Nephron progenitor cell (in vitro differentiated cells): ENCODE measurements around the gene BTBD2.

Experiments used
- DNase-seq: peaks from one replicate; pipeline ENCODE4 v3.0.0; 2021
- H3K27ac Mint-ChIP-seq: 2 replicates; pipeline ENCODE4 v1.8.0; 2021; ENCODE audit warnings: mild to moderate bottlenecking, moderate library complexity, mixed read lengths
- H3K27me3 Mint-ChIP-seq: 2 replicates; pipeline ENCODE4 v1.8.0; 2021; ENCODE audit warnings: mild to moderate bottlenecking, low read depth, mixed read lengths; ENCODE audit not compliant: poor library complexity
- H3K36me3 Mint-ChIP-seq: 2 replicates; pipeline ENCODE4 v1.8.0; 2021; ENCODE audit warnings: low read depth, mixed read lengths
- H3K4me1 Mint-ChIP-seq: 2 replicates; pipeline ENCODE4 v1.8.0; 2021; ENCODE audit warnings: mixed read lengths
- H3K4me3 Mint-ChIP-seq: 2 replicates; pipeline ENCODE4 v1.8.0; 2021; ENCODE audit warnings: mild to moderate bottlenecking, moderate library complexity, mixed read lengths
- H3K9me3 Mint-ChIP-seq: 2 replicates; pipeline ENCODE4 v1.8.0; 2021; ENCODE audit warnings: mild to moderate bottlenecking, moderate library complexity, mixed read lengths
- TF ChIP-seq, protein P1 (sequence below): fragments of 200-600 bp; sonication (generic); IDR thresholded peaks from 2 replicates; pipeline ENCODE4 v1.5.0; 2021; ENCODE audit warnings: antibody characterized with exemption

The BTBD2 gene

DNA sequence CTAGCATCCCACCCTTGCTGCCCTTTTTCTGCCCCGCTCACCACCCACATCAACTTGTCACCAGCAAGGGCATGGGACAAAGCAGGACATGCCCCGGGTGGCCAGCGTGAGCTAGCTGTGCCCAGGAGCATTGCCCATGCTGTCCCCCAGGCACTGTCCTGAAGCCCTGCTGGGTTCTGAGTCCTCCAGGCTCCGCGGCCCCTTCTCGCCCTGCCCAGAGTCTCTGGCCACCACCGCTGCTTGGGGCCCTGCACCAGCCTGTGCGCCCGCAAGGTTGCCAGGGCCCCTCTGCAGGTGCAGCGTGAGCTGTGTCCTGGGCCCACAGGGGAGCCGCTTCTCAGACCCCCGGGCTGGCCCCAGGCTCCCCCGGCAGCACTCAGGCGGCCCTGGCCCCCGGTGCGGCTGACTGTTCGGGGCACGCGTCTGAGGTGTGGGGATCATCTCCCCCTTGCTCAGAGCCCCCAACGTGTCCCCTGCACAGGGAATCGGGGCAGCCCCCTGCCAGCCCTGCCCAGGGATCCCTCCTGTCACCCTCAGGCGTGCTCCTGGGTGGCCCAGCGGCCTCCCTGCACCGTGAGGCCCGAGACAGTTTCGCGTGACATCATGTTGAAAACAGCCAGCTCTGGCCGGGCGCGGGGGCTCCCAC, 70.5 kb downstream of the BTBD2 start:
- peaks cover 20% of the 10 kb centered on the region for H3K36me3 Mint-ChIP-seq
- no peak for DNase-seq

DNA sequence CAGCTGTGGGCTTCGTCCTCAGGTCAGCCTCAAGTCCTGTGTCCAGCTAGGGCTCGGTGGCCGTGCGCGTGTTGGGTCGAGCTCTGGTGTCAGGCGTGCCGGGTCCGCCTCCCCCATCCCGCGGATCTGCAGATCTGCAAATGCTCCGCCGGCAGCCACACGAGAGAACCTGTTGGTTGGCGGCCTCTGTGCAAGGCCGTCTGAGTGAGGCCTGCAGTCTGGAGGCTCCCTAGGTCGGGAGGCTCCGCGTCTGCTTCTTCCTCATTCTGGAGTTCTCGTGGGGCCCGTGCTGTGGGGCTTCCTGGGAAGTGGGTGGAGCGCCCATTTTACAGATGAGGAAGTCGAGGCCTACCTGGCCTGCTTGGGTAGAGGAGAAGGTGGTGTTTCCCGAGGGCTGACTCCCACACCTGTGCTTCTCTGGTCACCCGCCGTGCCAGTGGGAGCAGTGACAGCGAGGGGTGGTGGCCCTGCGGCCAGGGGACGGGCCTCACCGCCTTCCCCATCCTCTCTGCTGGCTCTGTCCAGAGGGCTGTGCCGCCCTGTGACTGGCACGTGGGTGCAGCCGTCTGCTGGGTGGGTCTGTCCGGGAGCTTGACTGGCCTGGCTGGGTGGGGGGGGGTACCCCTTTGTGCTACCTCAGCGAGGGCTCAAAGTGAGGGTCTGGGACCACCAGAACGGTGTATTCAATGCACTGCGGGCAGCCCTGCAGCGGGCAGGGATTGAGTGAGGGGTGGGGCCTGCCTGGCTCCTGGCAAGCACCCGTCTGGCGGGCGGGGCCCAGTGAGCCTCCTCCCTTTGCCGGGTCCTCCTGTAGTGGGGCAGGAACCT, 71.2 kb downstream of the BTBD2 start:
- peaks cover 15% of the 10 kb centered on the region for H3K36me3 Mint-ChIP-seq
- TF ChIP-seq, protein P1, sequence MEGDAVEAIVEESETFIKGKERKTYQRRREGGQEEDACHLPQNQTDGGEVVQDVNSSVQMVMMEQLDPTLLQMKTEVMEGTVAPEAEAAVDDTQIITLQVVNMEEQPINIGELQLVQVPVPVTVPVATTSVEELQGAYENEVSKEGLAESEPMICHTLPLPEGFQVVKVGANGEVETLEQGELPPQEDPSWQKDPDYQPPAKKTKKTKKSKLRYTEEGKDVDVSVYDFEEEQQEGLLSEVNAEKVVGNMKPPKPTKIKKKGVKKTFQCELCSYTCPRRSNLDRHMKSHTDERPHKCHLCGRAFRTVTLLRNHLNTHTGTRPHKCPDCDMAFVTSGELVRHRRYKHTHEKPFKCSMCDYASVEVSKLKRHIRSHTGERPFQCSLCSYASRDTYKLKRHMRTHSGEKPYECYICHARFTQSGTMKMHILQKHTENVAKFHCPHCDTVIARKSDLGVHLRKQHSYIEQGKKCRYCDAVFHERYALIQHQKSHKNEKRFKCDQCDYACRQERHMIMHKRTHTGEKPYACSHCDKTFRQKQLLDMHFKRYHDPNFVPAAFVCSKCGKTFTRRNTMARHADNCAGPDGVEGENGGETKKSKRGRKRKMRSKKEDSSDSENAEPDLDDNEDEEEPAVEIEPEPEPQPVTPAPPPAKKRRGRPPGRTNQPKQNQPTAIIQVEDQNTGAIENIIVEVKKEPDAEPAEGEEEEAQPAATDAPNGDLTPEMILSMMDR = no peak
- no peak overlapping the region for H3K4me3 Mint-ChIP-seq
- no peaks in the 10 kb centered on the region for H3K27me3 Mint-ChIP-seq
- no peak overlapping the region for H3K27ac Mint-ChIP-seq
- H3K9me3 Mint-ChIP-seq = no peaks in the 10 kb centered on the region
- peaks cover 32% of the 10 kb centered on the region for H3K4me1 Mint-ChIP-seq
- DNase-seq = no peak

More for the DNA sequence above, 70.5 kb downstream of the BTBD2 start:
- H3K4me1 Mint-ChIP-seq = peaks cover 24% of the 10 kb centered on the region
- no peaks in the 10 kb centered on the region for H3K9me3 Mint-ChIP-seq
- H3K27ac Mint-ChIP-seq = no peak overlapping the region
- no peaks in the 10 kb centered on the region for H3K27me3 Mint-ChIP-seq
- H3K4me3 Mint-ChIP-seq = no peak overlapping the region
- TF ChIP-seq, protein P1 = no peak

DNA sequence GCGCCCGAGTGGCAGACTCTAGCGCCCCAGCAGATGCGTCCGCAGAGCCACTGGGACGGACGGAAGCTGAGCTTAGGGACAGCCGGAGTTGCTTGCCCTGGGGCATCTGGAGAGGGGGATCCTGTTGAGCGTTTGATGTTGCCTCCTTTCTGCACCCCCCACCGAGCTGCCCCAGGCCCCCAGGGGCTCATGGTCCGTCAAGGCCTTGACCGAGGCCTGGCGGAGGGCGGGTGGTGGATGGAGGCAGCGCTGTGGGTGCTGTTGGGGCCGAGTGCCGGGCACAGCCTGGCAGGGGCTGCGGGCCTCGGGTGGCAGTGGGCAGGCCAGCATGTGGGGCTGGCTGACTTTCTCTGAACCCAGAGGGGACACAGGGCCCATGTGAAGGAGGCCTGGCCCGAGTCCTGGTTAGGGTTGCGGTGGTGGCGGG, 71.8 kb downstream of the BTBD2 start:
- H3K36me3 Mint-ChIP-seq = peaks cover 8% of the 10 kb centered on the region
- H3K27ac Mint-ChIP-seq = peak overlapping the region; percentile 85
- no peaks in the 10 kb centered on the region for H3K9me3 Mint-ChIP-seq
- DNase-seq = no peak
- H3K27me3 Mint-ChIP-seq = no peaks in the 10 kb centered on the region
- TF ChIP-seq, protein P1 = no peak
- H3K4me1 Mint-ChIP-seq = peaks cover 32% of the 10 kb centered on the region
- H3K4me3 Mint-ChIP-seq = peak overlapping the region; percentile 93

DNA sequence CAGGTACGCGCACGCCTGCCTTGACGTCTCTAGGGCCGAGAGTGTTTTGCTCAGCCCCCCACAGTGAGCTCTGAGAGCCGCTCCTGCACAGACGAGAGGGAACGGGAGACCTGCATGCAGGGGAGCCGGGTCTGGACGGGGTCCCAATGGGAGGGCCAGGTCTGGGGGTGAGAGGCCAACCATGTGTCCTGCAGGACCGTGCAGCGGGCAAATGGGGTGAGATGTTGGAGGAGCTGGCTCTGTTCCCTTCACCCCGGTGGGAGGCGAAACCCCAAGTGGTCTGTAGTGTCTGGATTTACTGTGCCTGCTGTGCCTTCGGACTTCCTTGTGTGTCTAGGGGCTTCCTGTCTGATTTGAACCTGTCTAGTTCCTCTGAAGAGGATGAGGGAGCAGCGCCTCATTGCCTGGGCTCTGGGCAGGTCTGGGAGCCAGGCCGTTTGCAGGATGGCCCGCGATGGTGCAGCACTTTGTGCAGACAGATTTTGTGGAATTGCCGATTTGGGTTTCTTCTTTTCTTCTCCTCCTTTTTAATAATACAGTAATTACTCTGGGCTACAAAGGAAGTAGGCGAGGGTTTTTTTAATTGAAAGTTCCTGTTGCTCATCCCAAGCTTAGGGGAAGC, 72.5 kb downstream of the BTBD2 start:
- H3K27ac Mint-ChIP-seq = peak overlapping the region; percentile 96
- H3K4me1 Mint-ChIP-seq = peaks cover 28% of the 10 kb centered on the region
- DNase-seq = peak; percentile 30
- no peaks in the 10 kb centered on the region for H3K9me3 Mint-ChIP-seq
- TF ChIP-seq, protein P1 = no peak
- H3K4me3 Mint-ChIP-seq = peak overlapping the region; percentile 93
- no peaks in the 10 kb centered on the region for H3K27me3 Mint-ChIP-seq
- H3K36me3 Mint-ChIP-seq = peaks cover 4% of the 10 kb centered on the region

DNA sequence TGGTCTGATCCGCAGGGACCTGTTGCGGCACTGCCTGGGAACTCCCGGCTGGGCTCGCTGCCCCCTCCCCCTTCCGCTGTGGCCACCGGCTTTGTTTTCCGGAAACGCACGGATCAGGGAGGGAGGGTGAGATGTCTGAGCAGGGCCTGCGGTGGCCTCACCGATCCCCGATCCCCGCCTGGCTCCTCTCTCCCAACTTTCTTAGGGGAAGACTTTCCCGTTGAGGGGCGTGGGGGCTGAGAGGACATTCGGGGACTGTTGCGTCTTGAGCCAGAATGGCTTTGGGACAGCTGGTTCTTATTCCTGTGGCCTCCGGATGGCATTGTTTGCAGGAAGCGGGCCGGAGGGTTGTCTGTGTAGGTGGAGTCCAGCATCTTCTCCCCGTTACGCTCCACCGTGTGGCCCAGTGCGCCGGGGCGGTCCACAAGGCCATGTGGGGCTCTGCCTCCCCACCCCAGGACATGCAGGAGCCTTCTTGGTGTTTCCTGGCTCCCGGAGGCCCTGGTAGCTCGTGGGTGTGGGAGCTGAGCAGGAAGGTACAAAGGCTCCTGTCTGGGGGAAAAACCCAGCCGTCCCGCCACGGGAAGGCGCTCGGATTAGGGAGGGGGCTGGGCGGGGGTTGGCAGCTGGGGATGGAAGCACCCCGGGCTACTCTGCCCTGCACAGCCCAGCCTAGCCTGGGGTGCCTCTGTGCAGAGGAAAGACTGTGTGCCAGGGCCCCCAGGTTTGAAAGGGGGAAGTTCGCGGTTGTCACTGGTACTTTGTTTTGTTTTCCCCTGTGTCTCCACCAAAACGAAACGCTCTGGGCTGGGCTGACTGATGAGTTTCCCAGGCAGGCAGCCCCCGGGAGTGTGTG, 73.2 kb downstream of the BTBD2 start:
- TF ChIP-seq, protein P1 = no peak
- no peaks in the 10 kb centered on the region for H3K9me3 Mint-ChIP-seq
- no peaks in the 10 kb centered on the region for H3K27me3 Mint-ChIP-seq
- DNase-seq = peak; percentile 82
- peaks cover 4% of the 10 kb centered on the region for H3K36me3 Mint-ChIP-seq
- peak overlapping the region; percentile 93 for H3K4me3 Mint-ChIP-seq
- peaks cover 28% of the 10 kb centered on the region for H3K4me1 Mint-ChIP-seq
- H3K27ac Mint-ChIP-seq = peak overlapping the region; percentile 96
